Retinal pigment epithelial cell (primary cell): ENCODE measurements around the gene NPTX1.

ENCODE experiments used
- DNase-seq: peaks from one replicate; pipeline ENCODE4 v3.0.0-alpha.2; 2010; ENCODE audit warnings: low read depth
- H3K4me3 ChIP-seq: 2 replicates; pipeline ENCODE4 v1.5.1; 2011; ENCODE audit warnings: mild to moderate bottlenecking, low read length, control low read depth, moderate library complexity
- TF ChIP-seq, protein P1 (sequence below): conservative IDR thresholded peaks from 2 replicates; pipeline ENCODE4 v1.5.1; 2011; ENCODE audit warnings: low read depth, low read length, control low read depth, inconsistent platforms

Gene NPTX1

DNA sequence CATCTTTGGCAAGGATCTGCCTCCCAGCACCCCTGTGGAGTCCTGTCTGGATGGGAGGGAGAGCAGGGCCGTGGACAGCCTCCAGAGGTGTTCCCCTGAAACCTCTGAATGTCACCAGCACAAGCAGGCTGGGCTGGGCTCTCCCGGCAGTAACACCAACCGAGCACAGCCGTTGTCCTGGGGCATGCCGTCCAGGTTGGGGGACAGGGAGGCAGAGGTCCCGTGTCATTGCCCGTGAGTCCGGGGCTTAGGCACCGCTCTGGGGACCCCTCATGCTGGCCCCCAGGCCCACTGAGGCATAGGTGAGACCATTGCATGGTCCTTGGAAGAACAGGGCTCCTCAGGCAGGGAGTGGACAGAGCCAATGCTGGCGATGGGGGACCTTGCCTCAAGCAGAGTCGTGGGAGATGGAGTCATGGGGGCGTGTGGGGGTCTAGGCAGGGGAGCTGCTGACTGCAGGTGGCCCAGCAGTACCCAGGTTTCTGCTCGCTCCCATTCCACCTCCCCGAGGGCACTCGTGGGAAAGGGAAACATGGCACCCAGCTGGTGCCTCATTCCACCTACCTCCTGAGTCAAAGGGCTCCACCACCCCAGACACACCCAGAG is 44.0 kb downstream of the NPTX1 start:
- TF ChIP-seq, protein P1, sequence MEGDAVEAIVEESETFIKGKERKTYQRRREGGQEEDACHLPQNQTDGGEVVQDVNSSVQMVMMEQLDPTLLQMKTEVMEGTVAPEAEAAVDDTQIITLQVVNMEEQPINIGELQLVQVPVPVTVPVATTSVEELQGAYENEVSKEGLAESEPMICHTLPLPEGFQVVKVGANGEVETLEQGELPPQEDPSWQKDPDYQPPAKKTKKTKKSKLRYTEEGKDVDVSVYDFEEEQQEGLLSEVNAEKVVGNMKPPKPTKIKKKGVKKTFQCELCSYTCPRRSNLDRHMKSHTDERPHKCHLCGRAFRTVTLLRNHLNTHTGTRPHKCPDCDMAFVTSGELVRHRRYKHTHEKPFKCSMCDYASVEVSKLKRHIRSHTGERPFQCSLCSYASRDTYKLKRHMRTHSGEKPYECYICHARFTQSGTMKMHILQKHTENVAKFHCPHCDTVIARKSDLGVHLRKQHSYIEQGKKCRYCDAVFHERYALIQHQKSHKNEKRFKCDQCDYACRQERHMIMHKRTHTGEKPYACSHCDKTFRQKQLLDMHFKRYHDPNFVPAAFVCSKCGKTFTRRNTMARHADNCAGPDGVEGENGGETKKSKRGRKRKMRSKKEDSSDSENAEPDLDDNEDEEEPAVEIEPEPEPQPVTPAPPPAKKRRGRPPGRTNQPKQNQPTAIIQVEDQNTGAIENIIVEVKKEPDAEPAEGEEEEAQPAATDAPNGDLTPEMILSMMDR = no peak
- no peak overlapping the region for H3K4me3 ChIP-seq
- no peak for DNase-seq

DNA sequence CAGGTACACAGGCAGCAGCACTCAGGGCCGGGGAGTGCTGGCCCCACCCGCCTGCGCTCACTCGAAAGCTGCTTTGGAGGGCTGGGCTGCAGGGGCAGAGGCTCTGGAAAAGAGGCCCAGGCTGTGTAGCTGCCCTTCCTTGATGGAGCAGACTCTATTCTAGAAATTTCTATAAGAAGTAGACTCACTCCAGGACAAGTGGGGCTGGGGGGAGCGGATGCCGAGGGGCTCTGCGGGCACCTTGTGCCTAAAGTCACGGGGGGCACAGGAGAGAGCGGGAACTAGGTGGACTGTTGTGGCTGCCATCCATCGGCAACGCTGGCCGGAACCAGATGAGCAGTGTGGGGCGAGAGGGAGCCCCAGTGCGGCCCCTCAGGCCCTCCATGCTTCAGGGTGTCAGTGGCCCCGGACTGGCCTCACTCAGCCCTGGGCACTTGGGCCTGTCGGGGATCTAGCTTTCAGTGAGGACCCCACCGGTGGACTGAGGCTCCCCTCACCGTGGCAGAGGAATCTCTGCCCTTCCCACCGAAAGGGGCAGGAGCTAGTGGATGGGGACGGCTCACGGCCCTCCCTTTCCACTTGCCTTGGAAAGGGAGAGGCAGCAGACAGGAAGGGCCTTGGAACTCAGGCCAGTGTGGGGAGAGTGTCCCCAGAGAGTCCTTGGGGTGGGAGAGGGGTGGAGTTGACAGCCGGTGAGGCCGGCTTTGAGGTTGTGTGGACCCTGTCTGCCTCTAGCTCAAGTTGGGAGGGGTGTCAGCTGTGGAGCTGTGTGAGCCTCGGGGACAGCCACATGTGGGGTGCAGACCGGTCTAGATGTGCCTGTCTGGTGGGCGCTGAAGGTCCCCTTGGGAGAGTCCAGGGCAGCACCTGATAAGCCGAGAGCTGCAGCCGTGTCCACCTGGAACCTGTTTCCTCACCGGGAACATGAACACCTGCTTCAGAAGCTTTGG is 44.9 kb downstream of the NPTX1 start:
- TF ChIP-seq, protein P1 = no peak
- DNase-seq = no peak
- no peak overlapping the region for H3K4me3 ChIP-seq

DNA sequence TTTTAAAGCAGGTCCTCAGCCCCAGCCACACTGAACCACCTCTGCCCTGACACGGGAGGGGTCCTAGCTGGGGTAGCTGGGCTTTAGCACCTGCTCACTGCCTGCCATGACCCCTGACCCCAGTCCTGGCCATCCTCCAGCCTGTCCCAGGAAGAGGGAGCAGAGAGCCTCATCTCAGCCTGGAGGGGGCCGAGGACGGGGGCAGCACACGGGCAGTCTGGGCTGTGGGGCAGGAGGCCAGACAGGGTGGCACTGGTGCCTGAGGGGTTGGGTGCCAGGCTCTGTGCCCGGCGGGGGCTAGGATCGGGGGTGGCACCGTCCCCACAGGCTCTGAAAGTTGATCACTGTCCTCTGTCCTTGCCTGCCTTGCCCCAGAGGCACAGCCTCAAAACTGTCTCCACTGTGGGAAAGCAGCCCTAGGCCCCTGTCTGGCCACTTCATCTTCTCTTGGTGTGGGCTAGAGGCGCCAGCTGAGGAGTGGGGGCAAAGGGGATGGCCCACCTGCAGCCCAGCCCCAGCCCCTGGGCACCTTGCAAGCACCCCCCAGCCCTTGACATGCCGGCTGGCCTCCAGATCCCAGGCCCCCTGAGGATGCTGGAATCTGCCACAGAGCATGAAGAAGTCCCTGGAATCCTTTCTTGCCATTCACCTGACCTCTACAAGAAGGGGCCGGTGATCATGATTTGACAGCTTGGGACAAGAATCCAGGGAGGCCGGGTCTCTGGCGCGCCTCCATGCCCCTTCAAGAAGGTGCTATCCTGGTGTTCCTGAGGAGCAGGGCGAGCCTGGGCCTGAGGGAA is 45.8 kb downstream of the NPTX1 start:
- TF ChIP-seq, protein P1 = no peak
- no peak for DNase-seq

DNA sequence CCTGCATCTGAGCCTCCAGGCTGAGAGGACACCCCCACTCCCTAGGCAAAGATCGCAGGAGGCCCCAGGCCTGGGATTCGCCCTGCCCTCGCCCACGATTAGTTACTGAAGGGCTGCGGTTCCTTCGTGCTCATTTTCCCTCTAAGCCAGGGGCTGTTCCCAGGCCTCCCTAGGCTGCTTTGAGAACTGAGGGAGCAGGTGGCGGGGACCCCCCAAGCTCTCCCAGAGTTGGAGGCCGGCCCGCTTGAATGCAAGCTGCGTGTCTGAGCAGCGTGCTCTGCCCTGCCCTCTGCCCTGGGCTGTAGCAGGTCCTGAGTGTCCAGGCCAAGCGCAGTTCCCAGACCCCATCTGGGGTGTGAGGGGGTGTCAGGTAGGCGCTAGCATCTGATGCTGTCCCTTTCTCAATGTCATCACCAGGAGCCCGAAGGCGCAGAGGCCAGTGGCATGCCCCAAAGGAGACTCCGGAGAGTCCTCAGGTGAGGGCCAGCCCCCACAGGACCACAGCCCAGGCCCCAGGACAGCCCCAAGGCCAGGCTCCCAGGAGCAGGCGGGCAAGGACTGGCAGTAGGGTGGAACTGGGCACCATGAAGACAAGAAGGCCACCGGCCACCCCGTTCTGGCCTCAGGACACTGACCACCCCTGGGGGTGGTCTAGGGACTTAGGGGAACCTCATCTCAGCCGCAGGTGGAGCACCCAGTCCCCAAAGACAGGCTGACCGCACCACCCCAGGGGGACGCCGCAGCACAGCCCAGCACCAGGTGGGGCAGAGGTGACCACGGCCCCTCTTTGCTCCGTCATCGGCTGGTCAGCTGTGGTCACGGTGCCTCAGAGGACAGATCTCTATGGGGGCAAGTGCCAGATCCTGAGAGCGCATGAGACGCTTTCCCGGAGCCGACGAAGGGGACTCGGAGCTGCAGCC is 46.8 kb downstream of the NPTX1 start:
- H3K4me3 ChIP-seq = no peak overlapping the region

More for the DNA sequence above, 45.8 kb downstream of the NPTX1 start:
- H3K4me3 ChIP-seq = no peak overlapping the region

DNA sequence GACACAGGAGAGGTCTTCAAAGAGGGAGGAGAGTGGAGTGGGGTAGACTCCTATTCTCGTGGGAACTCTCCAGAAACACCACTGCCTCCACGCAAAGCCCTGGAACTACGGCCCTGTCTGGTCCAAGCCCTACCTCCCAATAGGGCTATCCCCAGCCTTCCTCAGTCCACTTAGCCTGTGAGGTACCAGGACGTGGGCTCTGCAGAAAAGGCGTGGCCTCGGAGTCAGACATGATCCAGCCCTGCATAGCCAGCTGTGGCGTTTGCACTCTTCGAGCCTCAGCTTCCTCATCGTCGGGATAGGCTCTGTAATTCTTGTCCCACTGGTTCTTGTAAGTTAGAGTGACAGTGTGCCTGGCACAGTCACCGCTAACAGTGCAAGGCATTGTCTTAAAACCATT is 47.6 kb downstream of the NPTX1 start:
- H3K4me3 ChIP-seq = no peak overlapping the region
- TF ChIP-seq, protein P1 = no peak
- no peak for DNase-seq

More for the DNA sequence above, 46.8 kb downstream of the NPTX1 start:
- no peak for DNase-seq
- TF ChIP-seq, protein P1 = no peak

DNA sequence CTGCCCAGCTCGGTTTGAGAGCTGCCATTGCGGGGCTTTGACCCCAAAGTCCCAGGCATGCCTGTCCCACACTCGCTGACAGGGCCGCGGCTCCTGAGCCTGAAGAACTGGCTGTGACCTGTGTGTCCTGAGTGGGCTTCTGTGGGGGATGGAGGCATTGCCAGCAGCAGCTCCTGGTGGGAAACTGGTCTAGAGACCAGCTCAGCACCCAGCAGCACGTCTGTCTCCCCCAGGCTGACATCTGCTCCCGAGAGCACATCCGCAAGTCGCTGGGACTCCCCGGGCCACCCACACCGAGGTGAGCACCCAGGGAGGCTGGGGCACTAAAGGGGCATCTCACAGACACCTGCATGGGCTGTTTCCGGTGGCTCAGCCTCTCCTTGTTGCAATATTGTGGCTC is 48.0 kb downstream of the NPTX1 start:
- TF ChIP-seq, protein P1 = no peak
- no peak for DNase-seq

More for the DNA sequence above, 48.0 kb downstream of the NPTX1 start:
- H3K4me3 ChIP-seq = no peak overlapping the region
